ENCODE measurements around the gene SMIM14.
"Not testable (repeated sequence)": the region's sequence is repeated elsewhere in the genome, so short reads cannot be mapped to it uniquely, and the experiment has no call there.

The SMIM14 gene

GRCh38 chr4:39529534-39529933, 109.1 kb downstream of the SMIM14 start:
- no peak for DNase-seq (ENCODE audit: low spot score)

GRCh38 chr4:39528061-39528465, 110.6 kb downstream of the SMIM14 start:
- DNase-seq (ENCODE audit: low spot score) = no peak

GRCh38 chr4:39527296-39528060, 111.2 kb downstream of the SMIM14 start, which contains the start of gene UGDH:
TSS of gene UGDH (minus strand) at chr4:39527439. CDS start at chr4:39521512, 5,927 bp downstream.
- peak; percentile 96 for DNase-seq (ENCODE audit: low spot score)

GRCh38 chr4:39526765-39527295, 111.8 kb downstream of the SMIM14 start:
- DNase-seq (ENCODE audit: low spot score) = no peak

- DNase-seq (ENCODE audit: low spot score) = no peak
Measured at GRCh38 chr4:39525822-39526690, 112.6 kb downstream of the SMIM14 start.

GRCh38 chr4:39524161-39524957, 114.3 kb downstream of the SMIM14 start:
- no peak for DNase-seq (ENCODE audit: low spot score)

- DNase-seq (ENCODE audit: low spot score) = no peak
Measured at GRCh38 chr4:39522068-39522467, 116.6 kb downstream of the SMIM14 start.

GRCh38 chr4:39521253-39521919, 117.3 kb downstream of the SMIM14 start:
- DNase-seq (ENCODE audit: low spot score) = no peak

- DNase-seq (ENCODE audit: low spot score) = no peak
Measured at GRCh38 chr4:39518484-39518883, 120.2 kb downstream of the SMIM14 start.

- no peak for DNase-seq (ENCODE audit: low spot score)
Measured at GRCh38 chr4:39516407-39516966, 122.2 kb downstream of the SMIM14 start.

GRCh38 chr4:39515669-39516401, 122.8 kb downstream of the SMIM14 start:
- DNase-seq (ENCODE audit: low spot score) = not testable (repeated sequence)

GRCh38 chr4:39514888-39515401, 123.7 kb downstream of the SMIM14 start:
- peak; percentile 47 for DNase-seq (ENCODE audit: low spot score)

- DNase-seq (ENCODE audit: low spot score) = not testable (repeated sequence)
Measured at GRCh38 chr4:39514266-39514665, 124.4 kb downstream of the SMIM14 start.

GRCh38 chr4:39510348-39510929, 128.2 kb downstream of the SMIM14 start:
- DNase-seq (ENCODE audit: low spot score) = no peak

GRCh38 chr4:39505581-39505980, 133.1 kb downstream of the SMIM14 start:
- no peak for DNase-seq (ENCODE audit: low spot score)

- DNase-seq (ENCODE audit: low spot score) = no peak
Measured at GRCh38 chr4:39504538-39504937, 134.1 kb downstream of the SMIM14 start.

GRCh38 chr4:39502664-39503035, 136.0 kb downstream of the SMIM14 start:
- DNase-seq (ENCODE audit: low spot score) = not testable (repeated sequence)

GRCh38 chr4:39502019-39502663, 136.5 kb downstream of the SMIM14 start:
- DNase-seq (ENCODE audit: low spot score) = no peak

- no peak for DNase-seq (ENCODE audit: low spot score)
Measured at GRCh38 chr4:39498727-39499020, 140.0 kb downstream of the SMIM14 start.
